Stimulated activated CD4-positive, alpha-beta T cell treated with anti-CD3 and anti-CD28 coated beads, TNF-alpha, amount 100 ng/mL, for 1 hour (primary cell): Measurements from ENCODE around the gene SMARCD1.

ENCODE experiments used
- DNase-seq, 3 donors: peaks; one replicate each; pipeline ENCODE4 v3.0.0-alpha.2; 2020; ENCODE audit warnings: low read depth in 3 of 3, low spot score in 1 of 3

SMARCD1 gene

GRCh38 chr12:50084775-50085614 lies at the start of gene SMARCD1:
Gene SMARCD1, plus strand, starts transcription at chr12:50085342. Its CDS starts 28 bp downstream, at chr12:50085370.
- DNase-seq: peak; percentile 67 to 76 (median 71)

GRCh38 chr12:50038336-50038735 lies 46.8 kb upstream of the SMARCD1 start:
- no peak for DNase-seq

- DNase-seq: peak; percentile 38 to 92 (median 60)
These were observed 45.8 kb upstream of the SMARCD1 start for GRCh38 chr12:50039151-50039835.

DNA sequence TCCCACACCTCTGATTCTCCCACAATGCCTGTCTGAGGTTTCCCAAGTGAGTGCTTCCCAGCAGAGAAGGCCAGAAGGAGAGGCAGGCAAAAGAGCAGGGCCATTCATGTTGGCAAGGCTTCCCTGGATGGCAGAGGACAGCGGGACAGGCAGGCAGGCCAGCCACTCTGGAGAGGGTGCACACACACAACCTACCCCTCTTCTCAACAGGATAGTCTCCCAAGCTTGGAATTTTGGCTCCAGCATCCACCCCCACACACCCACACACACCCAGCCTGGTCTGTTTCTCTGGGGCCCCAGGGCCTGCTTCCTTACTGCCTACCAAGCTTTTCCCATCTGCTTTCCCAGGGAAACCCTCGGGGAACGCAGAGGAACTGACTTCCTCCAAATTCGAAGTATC lies 44.5 kb upstream of the SMARCD1 start:
- no peak for DNase-seq

DNA sequence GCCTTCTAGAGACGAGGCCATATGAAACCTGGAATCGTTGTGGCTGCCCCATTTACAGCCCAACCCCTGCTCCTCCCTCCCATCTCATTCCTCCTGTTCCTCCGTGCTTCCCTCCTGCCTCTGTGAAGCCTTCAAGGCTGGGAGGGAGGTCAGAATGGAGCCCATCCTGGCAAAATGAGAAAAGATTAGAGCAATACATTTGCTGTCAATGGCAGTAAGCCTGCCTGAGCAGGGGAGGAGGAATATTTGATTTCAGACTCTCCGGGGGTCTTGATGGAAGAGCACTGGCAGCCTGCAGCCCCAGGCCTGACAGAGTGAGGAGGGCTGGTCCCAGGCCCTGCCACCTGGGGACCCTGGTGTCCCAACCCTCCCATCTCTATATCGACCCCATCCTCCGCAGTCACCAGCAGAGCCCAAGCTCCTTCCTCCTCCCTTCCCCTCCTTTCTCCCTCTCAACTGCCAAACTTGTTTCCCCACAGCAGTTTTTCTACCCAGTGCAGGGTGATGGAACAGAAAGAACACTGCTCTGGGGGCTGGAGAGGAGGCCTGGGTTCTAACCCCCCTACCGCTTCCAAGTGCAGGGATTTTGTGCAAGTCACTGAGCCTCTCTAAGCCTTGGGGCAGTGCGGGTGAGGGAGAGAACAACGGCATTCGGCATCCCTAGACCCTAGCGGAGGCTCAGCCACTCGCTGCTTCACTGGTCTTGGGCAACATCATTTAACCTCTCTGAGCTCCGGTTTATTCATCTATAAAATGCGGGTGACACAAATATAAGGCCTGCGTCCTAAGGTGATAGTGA lies 43.9 kb upstream of the SMARCD1 start:
- DNase-seq: no peak

DNA sequence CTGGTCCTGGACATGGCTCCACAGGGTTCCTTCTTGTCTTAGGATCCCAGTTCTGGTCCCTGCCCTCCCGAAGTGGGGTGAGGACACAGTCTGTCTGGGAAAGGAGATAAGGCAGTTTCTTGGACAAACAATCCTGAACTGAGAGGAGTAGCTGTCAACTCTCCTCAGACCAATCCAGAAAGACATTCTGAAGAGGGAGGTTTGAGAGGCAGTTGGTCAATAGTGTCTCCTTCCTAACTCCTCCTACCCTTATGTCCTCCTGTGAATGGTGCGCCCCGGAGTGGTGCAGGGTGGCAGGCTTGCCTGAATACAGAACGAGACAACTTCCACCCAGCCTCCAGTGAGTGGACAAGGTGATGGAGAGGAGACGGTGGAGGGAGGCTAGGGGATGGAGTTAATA lies 43.2 kb upstream of the SMARCD1 start:
- no peak for DNase-seq

DNA sequence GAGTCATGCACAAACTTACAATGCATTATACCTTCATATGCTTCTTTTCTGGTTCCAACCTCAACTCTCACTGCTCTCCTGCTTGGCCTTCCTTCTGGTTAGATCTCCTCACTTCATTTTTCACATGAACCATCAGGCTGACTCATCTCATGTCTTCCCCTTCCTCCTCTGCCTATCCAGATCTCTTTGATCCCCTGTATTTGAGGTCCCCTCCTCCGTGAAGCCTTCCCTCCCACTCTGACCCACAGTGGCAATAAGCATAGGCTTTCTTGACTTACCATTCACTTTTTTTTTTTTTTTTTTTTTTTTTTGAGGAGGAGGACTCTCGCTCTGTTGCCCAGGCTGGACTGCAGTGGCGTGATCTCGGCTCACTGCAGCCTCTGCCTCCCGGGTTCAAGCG lies 42.4 kb upstream of the SMARCD1 start:
- no peak for DNase-seq

DNA sequence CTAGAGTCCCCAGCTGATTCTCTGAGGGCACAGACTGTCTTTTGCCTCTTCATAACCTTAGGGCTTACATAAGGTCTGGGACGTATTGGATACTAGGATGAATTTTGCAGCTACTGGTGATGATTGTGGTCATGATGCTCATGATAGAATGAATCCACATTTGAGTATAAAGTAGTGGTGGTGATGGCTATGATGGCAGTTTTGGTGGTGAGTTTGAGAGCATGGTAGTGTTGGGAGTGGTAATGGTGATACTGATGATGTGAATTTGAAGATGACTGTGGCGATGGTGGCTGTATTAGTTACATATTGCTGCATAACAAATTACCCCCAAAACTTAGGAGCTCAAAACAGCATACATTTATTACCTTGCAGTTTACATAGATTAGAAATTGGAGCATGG lies 41.8 kb upstream of the SMARCD1 start:
- DNase-seq: no peak

DNA sequence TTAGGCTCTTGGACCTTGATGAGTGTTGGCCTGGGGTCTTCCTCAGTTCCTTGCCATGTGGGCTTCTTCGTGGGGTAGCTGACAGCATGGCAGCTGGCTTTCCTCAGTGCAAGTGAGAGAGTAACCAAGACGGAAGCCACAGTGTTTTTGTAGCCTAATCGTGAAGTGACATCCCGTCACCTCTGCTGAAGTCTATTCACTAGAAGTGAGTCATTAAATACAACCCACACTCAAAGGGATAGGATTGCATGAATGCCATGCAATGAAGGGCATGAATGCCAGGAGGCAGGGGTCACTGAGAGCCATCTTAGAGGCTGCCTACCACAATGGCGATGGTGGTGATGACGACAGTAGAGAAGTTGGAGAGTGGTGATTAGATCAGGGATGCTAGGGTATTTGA lies 41.3 kb upstream of the SMARCD1 start:
- DNase-seq: no peak

- no peak for DNase-seq
These were observed 37.4 kb upstream of the SMARCD1 start for GRCh38 chr12:50047693-50048250.

DNA sequence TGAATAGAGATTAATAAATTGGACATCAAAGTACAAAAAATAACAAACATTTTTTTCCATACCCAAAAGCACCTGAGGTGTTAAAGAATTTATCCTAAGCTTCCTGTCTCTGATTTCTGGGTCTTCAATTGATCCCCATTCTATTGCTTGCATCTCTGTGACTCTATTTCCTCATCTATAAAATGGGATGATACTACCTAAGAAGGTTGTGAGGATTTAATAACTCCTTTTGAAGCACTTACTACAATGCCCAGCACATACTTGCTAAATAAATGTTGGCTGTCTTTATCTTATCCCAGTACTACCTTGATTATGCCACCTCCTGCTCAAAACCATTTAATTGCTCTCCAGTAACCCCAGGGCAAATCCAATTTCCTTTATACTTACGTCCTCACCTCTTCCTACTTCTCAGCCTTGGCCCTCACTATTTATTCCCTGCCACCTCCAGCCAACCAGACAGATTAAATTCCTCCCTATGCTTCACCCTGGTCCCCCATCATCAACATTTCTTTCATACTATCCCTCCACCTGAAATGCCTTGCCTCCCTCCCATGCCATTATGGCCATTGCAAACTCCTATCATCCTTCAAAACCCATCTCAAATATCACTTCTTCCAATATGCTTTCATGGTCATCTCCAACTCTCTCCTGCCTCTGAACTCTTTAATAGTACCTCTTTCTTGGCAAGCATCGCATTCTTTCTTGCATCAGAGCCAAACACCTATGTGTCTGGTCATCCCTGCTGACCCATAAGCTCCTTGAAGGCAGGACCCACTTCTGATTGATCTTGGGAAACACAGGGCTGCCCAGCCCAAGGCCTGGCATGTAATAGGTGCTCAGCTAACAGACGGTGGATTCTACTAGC lies 35.7 kb upstream of the SMARCD1 start:
- DNase-seq: no peak

DNA sequence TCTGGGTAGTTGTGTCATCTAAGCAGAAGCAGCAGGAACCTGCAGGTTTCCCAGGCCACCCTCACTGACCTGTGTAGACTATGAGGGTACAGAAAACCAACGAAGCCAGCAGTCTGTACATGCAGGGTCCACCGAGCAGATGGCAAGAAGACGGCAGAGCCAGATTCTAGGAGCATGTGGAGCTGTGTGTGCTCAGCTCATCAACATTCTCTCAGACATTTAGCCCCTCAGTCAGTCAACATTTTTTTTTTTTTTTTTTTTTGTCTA lies 35.1 kb upstream of the SMARCD1 start:
- DNase-seq: no peak

- no peak for DNase-seq
These were observed 34.6 kb upstream of the SMARCD1 start for GRCh38 chr12:50050410-50051098.

DNA sequence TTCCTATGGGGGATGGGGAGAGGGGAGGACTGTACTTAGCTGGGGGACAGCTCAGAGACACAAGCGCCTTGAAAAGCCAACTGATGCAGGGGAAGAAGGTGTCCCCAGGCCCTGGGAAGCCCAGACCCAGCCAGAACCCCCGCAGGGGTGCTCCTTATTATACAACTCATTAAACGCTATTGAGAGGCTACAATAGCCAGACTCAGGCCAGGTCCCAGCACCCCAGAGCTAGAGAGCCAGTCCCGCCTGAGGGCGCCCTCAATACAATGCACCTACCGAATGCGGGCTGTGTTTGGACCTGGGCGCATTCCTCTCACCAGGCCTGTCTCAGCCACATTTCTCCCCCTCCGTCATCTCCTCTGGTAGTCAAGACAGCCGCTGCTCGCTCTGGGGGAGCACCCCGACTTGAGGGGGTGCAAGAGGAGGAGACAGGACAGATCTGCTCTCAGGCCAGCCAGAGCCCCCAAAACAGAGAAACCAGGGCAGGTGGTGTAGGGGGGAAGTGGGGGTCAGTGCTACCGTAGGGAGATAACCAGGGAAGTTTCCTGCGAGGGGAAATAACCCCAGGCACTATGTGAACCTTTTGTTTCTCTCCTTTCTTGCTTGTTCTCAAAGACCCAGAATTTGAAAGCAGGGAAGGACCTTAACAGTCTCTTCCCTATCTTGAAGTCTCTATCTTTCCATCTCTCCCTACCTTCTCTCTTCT lies 33.9 kb upstream of the SMARCD1 start:
- DNase-seq: no peak

DNA sequence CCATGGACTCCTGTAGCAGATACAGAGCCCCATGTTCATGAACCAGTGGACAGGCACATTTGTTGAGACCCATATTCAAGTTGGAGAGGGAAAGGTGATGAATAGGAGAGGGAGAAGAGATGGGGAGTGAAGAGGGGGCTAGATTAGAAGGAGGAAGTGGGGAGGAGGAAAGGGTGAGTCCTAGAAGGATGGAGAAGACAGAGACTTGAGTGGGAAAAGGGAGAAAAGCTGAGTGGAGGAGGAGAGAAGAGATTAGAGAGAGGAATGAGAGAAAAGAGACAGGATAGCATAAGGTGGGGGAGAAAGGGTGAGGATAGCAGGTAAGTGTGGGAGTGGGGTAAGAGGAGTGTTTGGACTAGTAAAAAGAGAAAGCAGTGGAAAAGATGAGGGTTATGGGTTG lies 32.6 kb upstream of the SMARCD1 start:
- no peak for DNase-seq

GRCh38 chr12:50052964-50053363 lies 32.2 kb upstream of the SMARCD1 start:
- no peak for DNase-seq

DNA sequence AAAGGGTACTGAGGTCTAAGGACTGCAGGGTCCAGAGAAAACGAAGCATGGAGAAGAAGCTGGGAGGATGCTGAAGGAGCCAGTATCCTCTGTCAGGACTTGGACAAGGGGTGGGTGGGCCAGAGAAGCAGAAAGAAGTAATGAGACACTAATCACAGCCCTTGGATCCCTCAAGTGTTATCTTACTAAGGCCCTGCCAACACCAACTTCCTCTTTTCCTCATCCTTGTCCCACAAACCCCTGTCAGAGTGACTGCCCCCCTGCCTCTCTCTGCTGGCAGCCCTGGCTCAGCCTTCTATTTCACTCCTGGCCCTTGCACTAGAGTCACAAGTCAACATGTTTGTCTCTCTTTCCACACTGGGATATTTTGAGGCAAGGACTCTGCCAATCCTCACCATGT lies 31.6 kb upstream of the SMARCD1 start:
- DNase-seq: no peak

DNA sequence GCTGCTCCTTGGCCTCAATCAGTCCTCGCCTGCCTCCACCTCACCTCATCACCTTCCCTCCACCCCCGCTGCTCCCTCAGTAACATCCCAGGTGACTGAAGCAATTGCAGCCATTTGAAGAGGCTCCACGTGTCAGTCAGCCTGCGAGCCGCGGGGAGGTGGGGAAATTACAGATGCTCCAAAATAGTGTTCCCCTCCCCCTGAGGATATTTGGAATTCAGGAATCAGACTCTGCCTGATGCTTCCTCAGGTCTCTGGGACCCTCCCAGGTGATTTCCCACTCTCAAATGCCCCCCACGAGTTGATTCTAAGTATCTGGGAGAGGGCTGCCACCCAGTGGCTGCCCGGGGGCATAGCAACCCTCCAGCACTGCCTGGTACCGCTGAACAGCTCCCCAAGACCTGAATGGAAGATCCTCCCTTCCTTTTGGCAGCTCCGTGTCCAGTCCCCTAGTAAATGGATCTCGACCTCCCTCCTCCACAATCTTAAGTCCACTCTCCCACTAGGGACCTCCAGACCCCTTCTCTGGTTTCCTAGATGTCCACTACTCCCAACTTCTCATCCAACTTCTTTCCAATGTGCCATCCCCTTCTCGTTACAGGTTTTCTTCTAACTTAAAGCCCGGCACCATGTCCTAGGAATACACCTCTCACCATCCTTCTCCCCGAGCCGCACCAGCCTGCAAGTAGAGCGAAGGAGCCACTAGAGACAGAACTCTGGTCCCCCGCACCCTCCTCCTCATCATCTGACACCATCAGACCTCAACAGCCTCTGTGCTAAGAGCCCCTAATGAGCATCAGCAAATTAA lies 29.1 kb upstream of the SMARCD1 start:
- peak in 2 of 3 donors; percentile 24 to 52 for DNase-seq

GRCh38 chr12:50056639-50056976 lies 28.5 kb upstream of the SMARCD1 start:
- no peak for DNase-seq
